Mesothelial cell of epicardium (in vitro differentiated cells): ENCODE results near the gene RCL1. TPM values are rescaled to one million over a fixed set of nuclear protein-coding genes. Genes with fewer than 3 reads are reported as not detected.

Experiments
- DNase-seq, 2 experiments: peaks; one replicate each; pipeline ENCODE4 v3.0.0; 2021; ENCODE audit warnings: low spot score in 2 of 2; ENCODE audit not compliant: unreplicated experiment in 2 of 2
- H3K27ac Mint-ChIP-seq: 2 replicates; pipeline ENCODE4 v1.8.0; 2021; ENCODE audit warnings: mixed read lengths
- H3K27me3 Mint-ChIP-seq: 2 replicates; pipeline ENCODE4 v1.8.0; 2021; ENCODE audit warnings: low read depth, mixed read lengths
- H3K36me3 Mint-ChIP-seq: 2 replicates; pipeline ENCODE4 v1.8.0; 2021; ENCODE audit warnings: mixed read lengths
- H3K4me1 Mint-ChIP-seq: 2 replicates; pipeline ENCODE4 v1.8.0; 2021; ENCODE audit warnings: mixed read lengths
- H3K4me3 Mint-ChIP-seq: 2 replicates; pipeline ENCODE4 v1.8.0; 2021; ENCODE audit warnings: mild to moderate bottlenecking, moderate library complexity, mixed read lengths
- H3K9me3 Mint-ChIP-seq: 2 replicates; pipeline ENCODE4 v1.8.0; 2021; ENCODE audit warnings: mixed read lengths
- CTCF ChIP-seq: fragments of 200-600 bp; sonication (generic); IDR thresholded peaks from one replicate; pipeline ENCODE4 v1.5.0; 2021; ENCODE audit warnings: antibody characterized with exemption; ENCODE audit not compliant: unreplicated experiment
- total RNA-seq: library from RNA; stranded (reverse); gene quantifications from 3 replicates; pipeline ENCODE4 v1.2.1, GENCODE V29; 2021

Gene RCL1
- total RNA-seq, 1 donor from 2014 or later, result 21.2 TPM

GRCh38 chr9:4840018-4840417 lies 47.3 kb downstream of the RCL1 start:
- Mint-ChIP-seq H3K4me3 (no peak overlapping the region), H3K4me1 (no peaks in the 10 kb centered on the region), H3K9me3 (no peaks in the 10 kb centered on the region), H3K27ac (no peak overlapping the region), H3K36me3 (peaks cover 24% of the 10 kb centered on the region), H3K27me3 (no peaks in the 10 kb centered on the region)
- DNase-seq, result no peak
- no peak for TF ChIP-seq CTCF

GRCh38 chr9:4842213-4842612 lies 49.5 kb downstream of the RCL1 start:
- no peak overlapping the region for H3K27ac Mint-ChIP-seq
- TF ChIP-seq CTCF, result no peak
- no peaks in the 10 kb centered on the region for H3K4me1 Mint-ChIP-seq
- H3K27me3 Mint-ChIP-seq, result no peaks in the 10 kb centered on the region
- peaks cover 19% of the 10 kb centered on the region for H3K36me3 Mint-ChIP-seq
- no peak overlapping the region for H3K4me3 Mint-ChIP-seq
- H3K9me3 Mint-ChIP-seq, result no peaks in the 10 kb centered on the region
- DNase-seq, result no peak

GRCh38 chr9:4842734-4843133 lies 50.0 kb downstream of the RCL1 start:
- no peak overlapping the region for H3K4me3 Mint-ChIP-seq
- TF ChIP-seq CTCF, result no peak
- no peaks in the 10 kb centered on the region for H3K4me1 Mint-ChIP-seq
- H3K27ac Mint-ChIP-seq, result no peak overlapping the region
- H3K36me3 Mint-ChIP-seq, result peaks cover 19% of the 10 kb centered on the region
- no peaks in the 10 kb centered on the region for H3K9me3 Mint-ChIP-seq
- no peak for DNase-seq
- no peaks in the 10 kb centered on the region for H3K27me3 Mint-ChIP-seq

- Mint-ChIP-seq H3K9me3 (no peaks in the 10 kb centered on the region), H3K4me1 (no peaks in the 10 kb centered on the region), H3K36me3 (peaks cover 17% of the 10 kb centered on the region), H3K27me3 (no peaks in the 10 kb centered on the region), H3K27ac (no peak overlapping the region), H3K4me3 (no peak overlapping the region)
- TF ChIP-seq CTCF, result no peak
- no peak for DNase-seq
Observed at GRCh38 chr9:4844056-4844838, 51.5 kb downstream of the RCL1 start.

- H3K36me3 Mint-ChIP-seq, result peaks cover 19% of the 10 kb centered on the region
- no peaks in the 10 kb centered on the region for H3K27me3 Mint-ChIP-seq
- no peak overlapping the region for H3K4me3 Mint-ChIP-seq
- H3K9me3 Mint-ChIP-seq, result no peaks in the 10 kb centered on the region
- no peak overlapping the region for H3K27ac Mint-ChIP-seq
- H3K4me1 Mint-ChIP-seq, result no peaks in the 10 kb centered on the region
- TF ChIP-seq CTCF, result no peak
- DNase-seq, result no peak
Observed at GRCh38 chr9:4849369-4849768, 56.6 kb downstream of the RCL1 start.
